Skeletal muscle satellite cell (primary cell): Measurements from ENCODE around the gene CAMTA1.

Experiments
- H3K27me3 ChIP-seq: 2 replicates; pipeline ENCODE4 v1.7.0; 2013; ENCODE audit warnings: low read length; ENCODE audit not compliant: control insufficient read depth, insufficient read depth
- H3K36me3 ChIP-seq: 2 replicates; pipeline ENCODE4 v1.7.0; 2013; ENCODE audit warnings: mild to moderate bottlenecking, control low read depth, low read length; ENCODE audit not compliant: insufficient read depth
- H3K4me1 ChIP-seq: 2 replicates; pipeline ENCODE4 v1.7.0; 2013; ENCODE audit warnings: low read length; ENCODE audit not compliant: control insufficient read depth, insufficient read depth
- H3K4me2 ChIP-seq: 2 replicates; pipeline ENCODE4 v1.7.0; 2013; ENCODE audit warnings: mild to moderate bottlenecking, low read length
- H3K4me3 ChIP-seq: 2 replicates; pipeline ENCODE4 v1.7.0; 2013; ENCODE audit warnings: low read length
- H3K9ac ChIP-seq: 2 replicates; pipeline ENCODE4 v1.7.0; 2013; ENCODE audit warnings: mild to moderate bottlenecking, low read depth, low read length, moderate library complexity
- H3K9me3 ChIP-seq: replicated peaks from 2 replicates; pipeline ENCODE4 v1.7.0; 2013; ENCODE audit warnings: mild to moderate bottlenecking, control low read depth, low read length

The CAMTA1 gene

GRCh38 chr1:6905331-6905730 is 120.1 kb downstream of the CAMTA1 start:
- Histone ChIP-seq H3K9me3 (no peaks in the 10 kb centered on the region), H3K4me2 (no peak overlapping the region), H3K4me3 (no peak overlapping the region), H3K36me3 (no peaks in the 10 kb centered on the region), H3K4me1 (no peaks in the 10 kb centered on the region), H3K9ac (no peak overlapping the region), H3K27me3 (no peaks in the 10 kb centered on the region)

GRCh38 chr1:6905790-6906189 is 120.5 kb downstream of the CAMTA1 start:
- Histone ChIP-seq H3K4me1 (no peaks in the 10 kb centered on the region), H3K4me2 (no peak overlapping the region), H3K9ac (no peak overlapping the region), H3K4me3 (no peak overlapping the region), H3K9me3 (no peaks in the 10 kb centered on the region), H3K36me3 (no peaks in the 10 kb centered on the region), H3K27me3 (no peaks in the 10 kb centered on the region)

- no peak overlapping the region for H3K4me3 ChIP-seq
These were observed 121.5 kb downstream of the CAMTA1 start for GRCh38 chr1:6906783-6907182.

GRCh38 chr1:6907201-6907600 is 121.9 kb downstream of the CAMTA1 start:
- Histone ChIP-seq H3K9me3 (no peaks in the 10 kb centered on the region), H3K27me3 (no peaks in the 10 kb centered on the region), H3K4me3 (no peak overlapping the region), H3K4me2 (no peak overlapping the region), H3K36me3 (no peaks in the 10 kb centered on the region), H3K9ac (no peak overlapping the region), H3K4me1 (no peaks in the 10 kb centered on the region)

More at GRCh38 chr1:6906783-6907182, 121.5 kb downstream of the CAMTA1 start:
- Histone ChIP-seq H3K9ac (no peak overlapping the region), H3K4me2 (no peak overlapping the region), H3K9me3 (no peaks in the 10 kb centered on the region), H3K36me3 (no peaks in the 10 kb centered on the region), H3K27me3 (no peaks in the 10 kb centered on the region), H3K4me1 (no peaks in the 10 kb centered on the region)

GRCh38 chr1:6907676-6908434 is 122.6 kb downstream of the CAMTA1 start:
- no peaks in the 10 kb centered on the region for H3K27me3 ChIP-seq
- no peaks in the 10 kb centered on the region for H3K4me1 ChIP-seq
- H3K9me3 ChIP-seq = no peaks in the 10 kb centered on the region
- no peak overlapping the region for H3K9ac ChIP-seq
- H3K36me3 ChIP-seq = no peaks in the 10 kb centered on the region
- H3K4me3 ChIP-seq = no peak overlapping the region
- no peak overlapping the region for H3K4me2 ChIP-seq

- Histone ChIP-seq H3K9ac (no peak overlapping the region), H3K4me3 (no peak overlapping the region), H3K4me1 (no peaks in the 10 kb centered on the region), H3K4me2 (no peak overlapping the region), H3K36me3 (no peaks in the 10 kb centered on the region), H3K9me3 (peaks cover 4% of the 10 kb centered on the region), H3K27me3 (peaks cover 2% of the 10 kb centered on the region)
These were observed 124.1 kb downstream of the CAMTA1 start for GRCh38 chr1:6909401-6909800.

- Histone ChIP-seq H3K4me3 (no peak overlapping the region), H3K9me3 (peaks cover 4% of the 10 kb centered on the region), H3K9ac (no peak overlapping the region), H3K4me2 (no peak overlapping the region), H3K27me3 (peaks cover 6% of the 10 kb centered on the region), H3K4me1 (no peaks in the 10 kb centered on the region), H3K36me3 (no peaks in the 10 kb centered on the region)
These were observed 124.6 kb downstream of the CAMTA1 start for GRCh38 chr1:6909857-6910256.

- no peaks in the 10 kb centered on the region for H3K4me1 ChIP-seq
- H3K9ac ChIP-seq = no peak overlapping the region
- H3K27me3 ChIP-seq = peaks cover 15% of the 10 kb centered on the region
- H3K4me2 ChIP-seq = no peak overlapping the region
- peaks cover 4% of the 10 kb centered on the region for H3K9me3 ChIP-seq
- no peaks in the 10 kb centered on the region for H3K36me3 ChIP-seq
- H3K4me3 ChIP-seq = no peak overlapping the region
These were observed 126.0 kb downstream of the CAMTA1 start for GRCh38 chr1:6911021-6911941.

GRCh38 chr1:6911974-6912373 is 126.7 kb downstream of the CAMTA1 start:
- H3K4me3 ChIP-seq = no peak overlapping the region
- H3K9me3 ChIP-seq = peaks cover 4% of the 10 kb centered on the region
- H3K4me2 ChIP-seq = no peak overlapping the region
- no peak overlapping the region for H3K9ac ChIP-seq
- peaks cover 15% of the 10 kb centered on the region for H3K27me3 ChIP-seq
- no peaks in the 10 kb centered on the region for H3K4me1 ChIP-seq
- H3K36me3 ChIP-seq = no peaks in the 10 kb centered on the region

GRCh38 chr1:6912518-6912917 is 127.3 kb downstream of the CAMTA1 start:
- Histone ChIP-seq H3K4me1 (no peaks in the 10 kb centered on the region), H3K9me3 (peaks cover 4% of the 10 kb centered on the region), H3K27me3 (peaks cover 15% of the 10 kb centered on the region), H3K4me2 (peak overlapping the region; percentile 31), H3K4me3 (no peak overlapping the region), H3K36me3 (no peaks in the 10 kb centered on the region), H3K9ac (no peak overlapping the region)

- H3K4me2 ChIP-seq = no peak overlapping the region
- no peak overlapping the region for H3K9ac ChIP-seq
- H3K4me1 ChIP-seq = no peaks in the 10 kb centered on the region
These were observed 127.8 kb downstream of the CAMTA1 start for GRCh38 chr1:6913086-6913485.

More at GRCh38 chr1:6913086-6913485, 127.8 kb downstream of the CAMTA1 start:
- Histone ChIP-seq H3K4me3 (no peak overlapping the region), H3K27me3 (peaks cover 15% of the 10 kb centered on the region), H3K9me3 (peaks cover 4% of the 10 kb centered on the region), H3K36me3 (no peaks in the 10 kb centered on the region)
